ENCODE measurements around the gene GNG13. TPM values are rescaled to one million over a fixed set of nuclear protein-coding genes. Genes with fewer than 3 reads are reported as not detected.

Gene GNG13
- total and polyA plus RNA-seq, 2 of the 4 experiments (the other 2 are of a cell fraction): not detected

DNA sequence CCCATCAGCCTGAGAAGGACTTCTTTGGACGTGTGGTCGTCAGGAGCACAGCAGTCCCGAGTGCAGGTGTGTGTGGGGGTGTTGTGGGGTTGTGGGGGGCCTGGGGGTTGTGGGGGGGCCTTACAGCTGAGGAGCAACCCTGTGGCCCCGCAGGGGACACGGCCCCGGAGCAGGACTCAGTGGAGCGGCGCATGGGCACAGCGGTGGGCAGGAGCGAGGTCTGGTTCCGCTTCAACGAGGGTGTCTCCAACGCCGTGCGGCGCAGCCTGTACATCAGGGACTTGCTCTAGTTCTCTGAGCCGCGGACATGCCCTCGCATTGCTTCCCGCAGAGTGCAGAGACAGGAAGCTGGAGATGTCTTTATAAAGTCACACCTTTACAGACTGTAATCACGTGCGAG is 2.8 kb downstream of the GNG13 start:
- TF ChIP-seq USF2 (IDR thresholded peaks at IDR 0.05; ENCODE audit: low read depth, low read length): no peak
- no peak for TF ChIP-seq FOS (IDR thresholded peaks at IDR 0.05; ENCODE audit: low read depth, low read length)
- no peak for TF ChIP-seq CTCF (conservative IDR thresholded peaks at IDR 0.05; ENCODE audit: low read depth, low read length)
- no peak for TF ChIP-seq RFX5 (IDR thresholded peaks at IDR 0.05; ENCODE audit: low read depth, low read length)
- TF ChIP-seq CHD1 (IDR thresholded peaks at IDR 0.05; ENCODE audit: low read depth, low read length): no peak
- no peak for TF ChIP-seq MXI1 (IDR thresholded peaks at IDR 0.05; ENCODE audit: borderline replicate concordance, low read depth, low read length)
- TF ChIP-seq RAD21 (IDR thresholded peaks at IDR 0.05; ENCODE audit: low read length): no peak
- TF ChIP-seq POLR2A (IDR thresholded peaks at IDR 0.05; ENCODE audit: low read depth, low read length): no peak
- no peak for TF ChIP-seq BHLHE40 (IDR thresholded peaks at IDR 0.05; ENCODE audit: low read depth, low read length)
- no peak for TF ChIP-seq MAZ (IDR thresholded peaks at IDR 0.05; ENCODE audit: borderline replicate concordance, low read depth, low read length)
- no peak for TF ChIP-seq NFE2L2 (IDR thresholded peaks at IDR 0.05; ENCODE audit: low read depth, low read length)
- TF ChIP-seq, protein P1, sequence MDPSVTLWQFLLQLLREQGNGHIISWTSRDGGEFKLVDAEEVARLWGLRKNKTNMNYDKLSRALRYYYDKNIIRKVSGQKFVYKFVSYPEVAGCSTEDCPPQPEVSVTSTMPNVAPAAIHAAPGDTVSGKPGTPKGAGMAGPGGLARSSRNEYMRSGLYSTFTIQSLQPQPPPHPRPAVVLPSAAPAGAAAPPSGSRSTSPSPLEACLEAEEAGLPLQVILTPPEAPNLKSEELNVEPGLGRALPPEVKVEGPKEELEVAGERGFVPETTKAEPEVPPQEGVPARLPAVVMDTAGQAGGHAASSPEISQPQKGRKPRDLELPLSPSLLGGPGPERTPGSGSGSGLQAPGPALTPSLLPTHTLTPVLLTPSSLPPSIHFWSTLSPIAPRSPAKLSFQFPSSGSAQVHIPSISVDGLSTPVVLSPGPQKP (IDR thresholded peaks at IDR 0.05; ENCODE audit: borderline replicate concordance, low read depth, low read length): no peak
- TF ChIP-seq RCOR1 (IDR thresholded peaks at IDR 0.05; ENCODE audit: insufficient replicate concordance, low read length): no peak
- TF ChIP-seq CEBPB (IDR thresholded peaks at IDR 0.05; ENCODE audit: low read depth, low read length): no peak
- no peak for TF ChIP-seq MAFK (IDR thresholded peaks at IDR 0.05; ENCODE audit: low read depth, low read length)
- no peak for TF ChIP-seq SMC3 (IDR thresholded peaks at IDR 0.05; ENCODE audit: low read depth, low read length)
- Histone ChIP-seq H2BK120ac (ENCODE audit: low read depth, low read length) (no peak overlapping the region), H3K4me2 (ENCODE audit: low read depth, low read length) (no peak overlapping the region), H3K27me3 (ENCODE audit: control insufficient read depth, insufficient read depth, low read length) (peaks cover 20% of the 10 kb centered on the region), H2AK9ac (replicated peaks; ENCODE audit: low read depth, low read length, poor library complexity) (no peak overlapping the region), H4K5ac (ENCODE audit: low read depth, low read length) (no peak overlapping the region), H3K14ac (replicated peaks; ENCODE audit: low read depth, low read length) (no peak overlapping the region), H3K9ac (ENCODE audit: low read depth, low read length) (no peak overlapping the region), H2BK20ac (ENCODE audit: low read depth, low read length) (no peak overlapping the region), H3K18ac (ENCODE audit: low read depth, low read length) (no peak overlapping the region), H3K4ac (ENCODE audit: low read depth, low read length) (no peak overlapping the region), H2AFZ (replicated peaks; ENCODE audit: low read length, poor library complexity) (no peak overlapping the region), H3K36me3 (ENCODE audit: control insufficient read depth, insufficient read depth, low read length) (peaks cover 3% of the 10 kb centered on the region; the same call in 1 of the 2 replicates), H3K9me3 (ENCODE audit: control insufficient read depth, insufficient read depth, low read length) (no peaks in the 10 kb centered on the region), H4K8ac (ENCODE audit: low read depth in 2 of 2, low read length in 2 of 2) (no peak overlapping the region), H2AK5ac (ENCODE audit: low read depth, low read length) (no peak overlapping the region), H3K9me1 (ENCODE audit: insufficient read depth, low read length) (no peaks in the 10 kb centered on the region), H3K27ac (ENCODE audit: insufficient read depth, low read length) (no peak overlapping the region), H4K20me1 (ENCODE audit: insufficient read depth, low read length) (no peaks in the 10 kb centered on the region), H3K56ac (ENCODE audit: extremely low read depth, insufficient read depth, low read length) (no peak overlapping the region), H2BK5ac (ENCODE audit: low read depth, low read length, poor library complexity, severe bottlenecking) (no peak overlapping the region), H4K91ac (ENCODE audit: insufficient read depth, low read depth, low read length) (no peak overlapping the region), H2BK15ac (ENCODE audit: low read depth, low read length) (no peak overlapping the region), H3K23ac (ENCODE audit: low read depth, low read length) (no peak overlapping the region), H3K4me1 (ENCODE audit: control insufficient read depth, insufficient read depth, low read length) (no peaks in the 10 kb centered on the region), H3K4me3 (ENCODE audit: insufficient read depth, low read depth, low read length) (no peak overlapping the region), H3K79me1 (ENCODE audit: low read depth in 1 of 2, low read length in 2 of 2) (no peaks in the 10 kb centered on the region)
- intact Hi-C loops (cut with micrococcal nuclease) (no loop called here), dilution Hi-C loops (cut with HindIII; ENCODE audit: low sequenced_read_pairs, unreplicated experiment) (no loop called here), in situ Hi-C loops (cut with MboI; ENCODE audit: low sequenced_read_pairs) (no loop called here)
- no TSS peak for BruUV-seq (replicated peaks)
- CTCF ChIA-PET: no interaction called here
- DNase-seq (no peak), ATAC-seq (ENCODE audit: low read depth) (no peak)
- POLR2A ChIA-PET (ENCODE audit: unreplicated experiment): no interaction called here
- 100% methylated on average over 6 of the region's 22 CpGs; no CpG with 5 or more reads in 1 of the 2 experiments for WGBS, 2 experiments (ENCODE audit: extremely low coverage in 2 of 2, insufficient read length in 1 of 2)

Data from IMR-90 (cell line).